ENCODE data around the gene MARCHF4. TPM values are rescaled to one million over a fixed set of nuclear protein-coding genes. Genes with fewer than 3 reads are reported as not detected.

MARCHF4 gene
- total RNA-seq (not detected), polyA plus RNA-seq (not detected), total RNA-seq (0 to 0.09 (median 0) reads per million in 6 experiments)

GRCh38 chr2:216371721-216372702, at the start of gene MARCHF4:
Gene MARCHF4, minus strand, starts transcription at chr2:216372483. Its CDS starts 2,223 bp downstream, at chr2:216370260.
- Mint-ChIP-seq H3K4me3 (peak within 1 kb of the TSS in 9 of 10 donors; percentile 28 to 73 (median 58)), H3K4me1 (peaks cover 16 to 20% (median 18%) of the 10 kb centered on the region in 4 donors), H3K36me3 (peaks cover 0 to 11% (median 5%) of the 10 kb centered on the region in 3 donors), H3K27ac (peak within 1 kb of the TSS in 3 of 10 donors; percentile 2 to 90 (median 81)), H3K27me3 (peaks cover 34 to 69% (median 46%) of the 10 kb centered on the region in 5 donors), H3K9me3 (peaks cover 0 to 15% (median 0%) of the 10 kb centered on the region in 9 donors)
- ATAC-seq (peak; percentile 80 to 93), DNase-seq (peak; percentile 32 to 78 (median 70))
- POLR2A ChIA-PET: interaction anchor here (1.0 to 1.6 kb wide), 3 partner anchors 10 to 19 kb away, joined by 3 read pairs; no protein-coding TSS in a partner anchor

DNA sequence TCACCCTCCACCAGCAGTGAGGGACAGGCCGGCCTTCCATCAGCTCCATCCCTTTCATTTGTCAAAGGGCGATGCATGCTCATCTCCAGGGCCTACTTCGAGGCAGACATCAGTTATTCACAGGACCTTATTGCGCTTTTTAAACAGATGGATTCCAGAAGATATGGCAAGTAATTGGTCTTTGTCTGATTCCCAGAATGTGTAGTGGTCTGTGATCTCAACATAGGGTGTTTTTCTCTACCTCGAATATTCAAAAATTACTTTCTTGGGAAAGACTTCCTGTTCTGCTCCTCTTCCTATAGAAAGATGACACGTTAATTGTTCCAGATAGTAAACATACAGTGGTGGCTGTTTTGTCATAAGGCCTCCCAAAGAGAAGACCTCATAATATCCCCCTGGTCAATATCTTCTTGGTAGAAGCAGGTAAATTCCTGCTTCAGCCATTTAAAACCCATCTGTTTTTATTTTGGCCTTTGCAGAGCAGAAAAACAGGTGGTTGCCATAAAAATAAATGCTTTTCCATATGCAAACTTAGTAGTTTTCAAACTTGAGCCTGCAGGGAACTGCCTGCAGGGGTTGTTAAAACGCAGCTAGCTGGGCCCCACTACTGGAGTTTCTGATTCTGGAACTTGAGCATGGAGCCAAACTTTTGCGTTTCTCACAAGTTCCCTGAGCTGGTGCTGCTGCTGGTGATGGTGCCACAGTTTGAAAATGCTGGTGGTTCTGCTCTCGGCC, 48.3 kb upstream of the MARCHF4 start:
- H3K27me3 Mint-ChIP-seq: no peaks in the 10 kb centered on the region
- ATAC-seq: no peak
- POLR2A ChIA-PET: no interaction called here

DNA sequence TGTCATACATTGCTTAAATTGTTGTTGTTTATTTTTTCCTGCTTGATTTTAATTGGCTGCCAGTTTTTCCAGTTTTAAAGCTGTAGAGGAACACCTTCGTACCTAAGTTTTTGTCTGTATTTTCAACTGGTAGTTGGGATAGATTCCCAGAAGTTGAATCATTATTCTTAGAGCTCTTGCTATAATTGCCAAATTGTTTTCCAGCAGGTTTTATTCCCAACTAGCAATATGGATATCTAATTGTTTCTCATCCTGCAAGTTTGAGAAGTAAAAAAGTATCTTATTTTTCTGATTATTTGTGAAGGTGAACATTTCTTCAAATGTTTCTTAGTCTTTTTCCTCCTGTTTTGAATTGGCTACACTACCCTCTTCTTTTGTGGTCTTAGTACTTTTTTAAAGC, 46.7 kb upstream of the MARCHF4 start:
- DNase-seq: no peak
- no peaks in the 10 kb centered on the region for H3K27me3 Mint-ChIP-seq
- H3K36me3 Mint-ChIP-seq: peaks cover 19 to 92% (median 42%) of the 10 kb centered on the region in 3 donors
- peak overlapping the region in 1 of 10 donors; percentile 38 for H3K4me3 Mint-ChIP-seq
- no peak overlapping the region for H3K27ac Mint-ChIP-seq
- ATAC-seq: no peak
- no peaks in the 10 kb centered on the region for H3K9me3 Mint-ChIP-seq
- POLR2A ChIA-PET: no interaction called here
- H3K4me1 Mint-ChIP-seq: peaks cover 11 to 31% (median 23%) of the 10 kb centered on the region in 4 donors

More for the DNA sequence above, 48.3 kb upstream of the MARCHF4 start:
- H3K9me3 Mint-ChIP-seq: peaks cover 0 to 1% (median 0%) of the 10 kb centered on the region in 9 donors
- peaks cover 11 to 30% (median 22%) of the 10 kb centered on the region in 4 donors for H3K4me1 Mint-ChIP-seq
- DNase-seq: no peak
- no peak overlapping the region for H3K27ac Mint-ChIP-seq
- peaks cover 20 to 95% (median 54%) of the 10 kb centered on the region in 3 donors for H3K36me3 Mint-ChIP-seq
- no peak overlapping the region for H3K4me3 Mint-ChIP-seq

- Mint-ChIP-seq H3K4me1 (peaks cover 18 to 41% (median 36%) of the 10 kb centered on the region in 4 donors), H3K27ac (no peak overlapping the region), H3K36me3 (peaks cover 6 to 69% (median 23%) of the 10 kb centered on the region in 3 donors), H3K4me3 (no peak overlapping the region), H3K27me3 (no peaks in the 10 kb centered on the region), H3K9me3 (no peaks in the 10 kb centered on the region)
- DNase-seq (no peak), ATAC-seq (no peak)
- POLR2A ChIA-PET: interaction anchor here (0.5 kb wide), 1 partner anchor 308 kb away, joined by 3 read pairs; the partner anchor contains the start of gene XRCC5
These were observed 44.5 kb upstream of the MARCHF4 start for GRCh38 chr2:216416571-216417307.

- no peak for ATAC-seq
- no peak for DNase-seq
- H3K4me3 Mint-ChIP-seq: no peak overlapping the region
- no peaks in the 10 kb centered on the region for H3K27me3 Mint-ChIP-seq
- peaks cover 18 to 43% (median 39%) of the 10 kb centered on the region in 4 donors for H3K4me1 Mint-ChIP-seq
- POLR2A ChIA-PET: no interaction called here
- no peak overlapping the region for H3K27ac Mint-ChIP-seq
- peaks cover 6 to 57% (median 18%) of the 10 kb centered on the region in 3 donors for H3K36me3 Mint-ChIP-seq
- no peaks in the 10 kb centered on the region for H3K9me3 Mint-ChIP-seq
These were observed 43.3 kb upstream of the MARCHF4 start for GRCh38 chr2:216415541-216415940.

DNA sequence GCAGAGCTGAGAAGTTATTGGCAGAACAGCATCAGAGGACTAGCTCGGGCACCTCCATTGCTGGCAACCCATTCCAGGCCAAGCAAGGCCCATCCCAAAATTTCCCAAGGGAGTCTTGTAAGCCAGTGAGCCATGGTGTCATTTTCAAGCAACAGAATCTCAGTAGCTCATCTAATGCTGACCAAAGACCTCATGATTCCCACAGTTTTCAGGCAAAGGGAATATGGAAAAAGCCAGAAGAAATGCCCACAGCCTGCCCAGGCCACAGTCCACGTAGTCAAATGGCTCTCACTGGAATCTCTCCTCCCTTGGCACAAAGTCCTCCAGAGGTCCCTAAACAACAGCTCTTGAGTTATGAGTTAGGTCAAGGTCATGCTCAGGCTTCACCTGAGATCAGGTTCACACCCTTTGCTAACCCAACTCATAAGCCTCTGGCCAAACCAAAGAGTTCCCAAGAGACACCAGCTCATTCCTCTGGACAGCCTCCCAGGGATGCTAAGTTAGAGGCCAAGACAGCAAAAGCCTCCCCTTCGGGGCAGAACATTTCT, 42.6 kb upstream of the MARCHF4 start:
- H3K36me3 Mint-ChIP-seq: peaks cover 0 to 51% (median 12%) of the 10 kb centered on the region in 3 donors
- no peaks in the 10 kb centered on the region for H3K9me3 Mint-ChIP-seq
- H3K27ac Mint-ChIP-seq: no peak overlapping the region
- peaks cover 14 to 38% (median 37%) of the 10 kb centered on the region in 4 donors for H3K4me1 Mint-ChIP-seq
- no peak for DNase-seq
- ATAC-seq: no peak
- no peak overlapping the region for H3K4me3 Mint-ChIP-seq
- no peaks in the 10 kb centered on the region for H3K27me3 Mint-ChIP-seq
- POLR2A ChIA-PET: no interaction called here

DNA sequence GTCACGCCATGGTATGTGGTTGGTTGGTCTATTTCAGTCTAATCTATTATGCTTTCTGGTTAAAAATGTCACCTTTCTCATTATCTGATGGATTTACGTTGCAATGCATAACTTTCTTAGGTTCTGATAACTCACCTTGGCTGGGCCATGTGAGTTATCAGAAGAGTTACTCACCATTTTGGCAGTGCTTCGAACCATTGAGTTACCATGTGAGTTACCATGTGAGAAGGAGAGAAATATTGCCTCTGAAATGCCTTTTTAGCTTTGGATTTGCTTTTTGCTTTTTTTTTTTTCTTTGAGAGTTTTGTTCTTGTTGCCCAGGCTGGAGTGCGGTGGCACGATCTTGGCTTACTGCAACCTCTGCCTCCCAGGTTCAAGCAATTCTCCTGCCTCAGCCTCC, 41.6 kb upstream of the MARCHF4 start:
- no peak for DNase-seq
- no peak for ATAC-seq
- Mint-ChIP-seq H3K9me3 (no peaks in the 10 kb centered on the region), H3K36me3 (peaks cover 0 to 42% (median 8%) of the 10 kb centered on the region in 3 donors), H3K27me3 (no peaks in the 10 kb centered on the region), H3K4me1 (peaks cover 14 to 37% (median 35%) of the 10 kb centered on the region in 4 donors), H3K4me3 (peak overlapping the region in 9 of 10 donors; percentile 27 to 100 (median 71)), H3K27ac (peak overlapping the region in 5 of 10 donors; percentile 1 to 76 (median 33))
- POLR2A ChIA-PET: interaction anchor here (3.3 kb wide), 1 partner anchor 85 kb away, joined by 16 read pairs; the partner anchor contains the start of gene RPL37A

- peak; percentile 89 to 94 for ATAC-seq
- DNase-seq: peak; percentile 92 to 99 (median 97)
- Mint-ChIP-seq H3K27ac (peak within 1 kb of the TSS; percentile 94 to 98 (median 97)), H3K36me3 (peaks cover 0 to 27% (median 7%) of the 10 kb centered on the region in 3 donors), H3K27me3 (peaks cover 0 to 3% (median 0%) of the 10 kb centered on the region in 5 donors), H3K4me3 (peak within 1 kb of the TSS; percentile 96 to 100 (median 97)), H3K9me3 (no peaks in the 10 kb centered on the region), H3K4me1 (peaks cover 9 to 26% (median 23%) of the 10 kb centered on the region in 4 donors)
- POLR2A ChIA-PET: interaction anchor here (0.6 to 3.3 kb wide), 4 partner anchors 22 to 328 kb away, joined by 3 to 16 read pairs (median 4); partner anchors contain the start of gene RPL37A
These were observed 40.0 kb upstream of the MARCHF4 start, which contains the start of gene SMARCAL1 for GRCh38 chr2:216412022-216412999. Gene SMARCAL1, plus strand, starts transcription at chr2:216412484. Its CDS starts 2,221 bp downstream, at chr2:216414705.

DNA sequence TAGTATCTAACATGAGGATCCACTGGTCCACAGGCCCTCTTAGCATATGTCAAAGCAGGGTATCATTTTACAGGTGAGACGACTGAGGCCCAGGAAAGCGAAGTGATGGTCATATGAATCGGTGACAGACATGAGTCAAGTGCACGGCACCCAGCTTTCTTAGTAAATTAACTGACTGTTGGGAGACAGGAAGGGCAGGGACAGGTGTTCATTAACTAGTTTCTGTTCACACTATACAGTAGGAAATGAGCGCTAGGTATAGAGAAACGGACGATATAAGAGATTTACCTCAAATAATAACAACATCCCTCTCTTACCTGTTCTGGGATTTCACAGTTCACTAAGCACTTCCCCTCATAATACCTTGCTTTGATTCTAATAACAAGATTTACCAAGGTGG, 38.3 kb upstream of the MARCHF4 start:
- no peak overlapping the region for H3K4me3 Mint-ChIP-seq
- POLR2A ChIA-PET: interaction anchor here (0.6 kb wide), 1 partner anchor 163 kb away, joined by 3 read pairs; no protein-coding TSS in a partner anchor

More for the DNA sequence above, 38.3 kb upstream of the MARCHF4 start:
- H3K36me3 Mint-ChIP-seq: peaks cover 0 to 12% (median 4%) of the 10 kb centered on the region in 3 donors
- H3K4me1 Mint-ChIP-seq: peaks cover 9 to 26% (median 18%) of the 10 kb centered on the region in 4 donors
- no peak overlapping the region for H3K27ac Mint-ChIP-seq
- H3K27me3 Mint-ChIP-seq: peaks cover 0 to 3% (median 0%) of the 10 kb centered on the region in 5 donors
- ATAC-seq (no peak), DNase-seq (no peak)
- no peaks in the 10 kb centered on the region for H3K9me3 Mint-ChIP-seq
